HG03432 (cell line): ENCODE measurements around the gene MAPK4.
A peak's percentile ranks its signal among the peaks of the same experiment; 100 is the strongest.
"Not testable (repeated sequence)": the region's sequence is repeated elsewhere in the genome, so short reads cannot be mapped to it uniquely, and the experiment has no call there.

Experiments used
- ATAC-seq: cut with Tn5 transposase; IDR thresholded peaks from one replicate; pipeline ENCODE4 v1.9.1; 2021; ENCODE audit warnings: mild to moderate bottlenecking, moderate library complexity; ENCODE audit not compliant: unreplicated experiment

MAPK4 gene

GRCh38 chr18:50559752-50560680, at the start of gene MAPK4:
Gene MAPK4 (plus strand): TSS chr18:50560087. CDS start chr18:50663959, 103,872 bp downstream.
- ATAC-seq = peak; percentile 77

DNA sequence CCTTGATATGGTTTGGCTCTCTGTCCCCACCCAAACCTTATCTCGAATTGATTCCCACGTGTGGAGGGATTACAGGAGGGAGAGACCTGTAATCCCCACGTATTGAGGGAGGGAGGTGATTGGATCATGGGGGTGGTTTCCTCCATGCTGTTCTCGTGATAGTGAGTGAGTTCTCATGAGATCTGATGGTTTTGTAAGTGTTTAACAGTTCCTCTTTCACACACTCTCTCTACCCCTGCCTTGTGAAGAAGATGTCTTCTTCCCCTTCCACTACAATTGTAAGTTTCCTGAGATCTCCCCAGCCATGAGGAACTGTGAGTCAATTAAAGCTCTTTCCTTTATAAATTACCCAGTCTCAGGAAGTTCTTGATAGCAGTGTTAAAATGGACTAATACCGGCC, 42.6 kb upstream of the MAPK4 start:
- ATAC-seq = not testable (repeated sequence)

DNA sequence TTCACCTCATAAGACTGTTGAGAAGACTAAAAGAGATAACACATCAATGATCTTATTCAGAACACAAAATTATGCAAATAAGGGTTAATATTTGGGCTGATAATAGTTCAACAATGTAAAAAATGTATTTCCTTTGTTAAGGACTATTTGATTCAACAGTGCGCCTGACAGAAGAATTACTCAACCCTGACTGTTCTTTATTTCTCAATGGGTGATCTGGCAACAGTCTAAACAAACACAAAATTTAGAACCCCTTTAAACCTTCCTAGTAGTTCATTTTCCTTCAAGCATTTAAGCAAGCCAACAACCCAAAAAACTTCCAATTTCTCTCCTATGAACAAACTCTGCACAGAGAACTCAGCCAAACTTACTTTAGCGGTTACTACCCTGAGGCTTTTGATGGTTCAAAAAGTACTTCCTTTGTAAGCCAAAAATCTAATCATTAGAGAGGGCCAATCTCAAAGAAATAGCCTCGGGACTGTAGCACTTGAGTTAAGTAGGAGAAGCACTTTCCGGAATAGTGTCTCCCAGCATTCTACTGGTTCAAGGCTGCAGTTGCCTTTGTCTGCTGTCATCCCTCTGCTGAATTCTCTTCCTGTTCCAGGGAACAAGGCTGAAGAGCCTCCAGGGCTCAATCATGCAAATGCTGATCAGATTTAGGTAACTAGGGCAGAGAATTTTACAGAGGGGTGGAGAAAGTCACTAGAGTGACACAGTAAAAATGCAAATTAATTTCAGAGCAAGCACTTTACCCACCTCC, 40.9 kb upstream of the MAPK4 start:
- ATAC-seq = no peak

DNA sequence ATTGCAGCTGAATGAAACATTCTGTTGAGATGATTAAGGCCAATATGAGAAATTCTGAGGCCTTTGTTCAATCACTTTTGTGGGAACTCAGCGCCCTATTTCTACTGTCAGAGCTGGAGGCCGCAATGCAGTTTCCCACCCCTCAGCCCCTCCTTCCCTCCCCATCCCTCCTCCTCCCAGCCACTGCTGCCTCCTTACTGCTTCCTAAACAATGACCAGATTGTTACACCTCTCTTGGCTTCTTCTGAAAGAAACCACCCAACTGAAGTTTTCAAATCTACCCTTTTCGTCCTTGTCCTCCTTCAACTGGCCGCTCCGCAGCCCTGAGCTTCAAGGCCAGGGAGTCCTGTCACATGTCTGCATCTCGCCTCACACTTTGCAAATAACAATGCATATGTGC, 36.7 kb upstream of the MAPK4 start:
- ATAC-seq = no peak

DNA sequence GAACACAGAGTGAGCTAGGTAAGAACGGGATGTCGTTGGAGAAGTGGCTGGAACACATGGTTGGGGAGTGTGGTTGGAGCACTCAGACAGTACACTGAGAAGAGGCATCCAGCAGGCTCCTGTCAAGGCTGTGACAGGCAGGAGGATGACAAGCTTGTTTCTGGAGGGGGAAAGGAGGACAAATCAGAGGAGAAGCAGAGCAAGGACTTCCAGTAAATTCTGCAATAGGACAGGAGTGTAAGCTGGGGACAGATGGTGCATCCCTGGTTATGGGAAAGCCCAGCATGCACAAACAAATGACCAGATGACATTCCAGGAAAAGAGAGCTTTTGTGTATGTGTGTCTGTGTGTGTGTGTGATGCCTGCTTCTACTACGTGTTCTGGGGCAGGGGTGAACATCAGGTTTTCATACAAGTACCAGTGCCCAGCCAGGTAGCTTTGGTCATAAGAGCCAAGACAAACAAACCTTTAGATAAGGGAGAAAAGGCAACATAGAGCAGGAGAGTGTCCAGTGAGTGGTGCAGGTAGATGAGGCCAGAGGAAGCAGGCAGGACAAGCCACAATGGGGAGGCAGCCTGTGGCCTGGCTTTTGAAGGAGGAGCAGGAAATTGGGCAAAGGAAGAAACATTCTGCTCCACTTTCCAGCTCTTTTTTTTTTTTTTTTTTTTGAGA, 32.1 kb upstream of the MAPK4 start:
- no peak for ATAC-seq

DNA sequence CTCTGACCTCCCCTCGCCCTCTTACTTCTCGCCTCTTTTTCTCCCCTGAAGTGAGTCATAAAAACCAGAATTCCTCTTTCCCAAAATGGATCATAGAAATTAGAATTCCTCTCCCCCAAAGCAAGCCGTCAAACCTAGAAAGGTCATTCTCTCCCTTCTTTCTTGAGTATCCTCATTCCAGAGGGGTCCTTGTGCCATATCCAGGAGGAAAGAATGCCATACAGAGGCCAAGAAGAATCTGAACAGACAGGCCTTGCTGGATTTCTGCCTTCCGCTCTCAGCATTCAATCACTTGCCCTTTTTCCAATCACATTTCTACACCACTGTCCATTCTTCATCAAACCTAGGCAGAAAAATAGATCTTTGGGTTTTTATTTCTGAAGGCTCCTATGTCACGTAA, 31.1 kb upstream of the MAPK4 start:
- ATAC-seq = no peak

DNA sequence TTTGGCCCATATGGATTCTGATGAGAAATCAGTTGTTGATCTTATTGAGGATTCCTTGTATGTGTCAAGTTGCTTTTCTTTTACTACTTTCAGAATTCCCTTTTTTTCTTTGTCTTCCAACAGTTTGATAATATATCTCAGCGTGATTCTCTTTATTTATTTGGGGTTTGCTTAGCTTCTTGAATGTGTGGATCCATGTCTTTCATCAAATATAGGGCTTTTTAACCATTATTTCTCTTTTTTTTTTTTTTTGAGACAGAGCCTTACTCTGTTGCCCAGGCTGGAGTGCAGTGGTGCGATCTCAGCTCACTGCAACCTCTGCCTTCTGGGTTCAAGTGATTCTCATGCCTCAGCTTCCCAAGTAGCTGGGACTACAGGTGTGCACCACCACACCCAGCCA, 26.1 kb upstream of the MAPK4 start:
- not testable (repeated sequence) for ATAC-seq

GRCh38 chr18:50544476-50544875, 15.4 kb upstream of the MAPK4 start:
- not testable (repeated sequence) for ATAC-seq

DNA sequence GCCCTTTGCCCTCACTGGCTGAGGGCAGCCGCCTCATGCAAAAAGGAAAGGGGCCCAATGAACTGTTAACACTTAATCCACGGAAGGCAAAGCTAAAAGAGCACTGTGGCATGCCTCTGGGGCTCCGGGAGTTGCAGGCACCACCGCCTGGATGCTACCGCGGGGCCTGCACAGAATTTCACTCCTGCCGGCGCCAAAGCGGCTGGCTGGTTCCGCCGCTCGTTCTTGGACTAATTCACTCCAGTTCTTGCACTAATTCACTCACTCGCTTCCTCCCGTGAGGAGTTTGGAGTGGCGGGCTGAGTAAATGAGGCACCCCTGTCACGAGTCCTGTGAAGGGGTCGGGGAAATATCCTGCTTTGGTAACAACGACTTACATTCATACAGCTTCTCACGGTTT, 14.0 kb upstream of the MAPK4 start:
- no peak for ATAC-seq

DNA sequence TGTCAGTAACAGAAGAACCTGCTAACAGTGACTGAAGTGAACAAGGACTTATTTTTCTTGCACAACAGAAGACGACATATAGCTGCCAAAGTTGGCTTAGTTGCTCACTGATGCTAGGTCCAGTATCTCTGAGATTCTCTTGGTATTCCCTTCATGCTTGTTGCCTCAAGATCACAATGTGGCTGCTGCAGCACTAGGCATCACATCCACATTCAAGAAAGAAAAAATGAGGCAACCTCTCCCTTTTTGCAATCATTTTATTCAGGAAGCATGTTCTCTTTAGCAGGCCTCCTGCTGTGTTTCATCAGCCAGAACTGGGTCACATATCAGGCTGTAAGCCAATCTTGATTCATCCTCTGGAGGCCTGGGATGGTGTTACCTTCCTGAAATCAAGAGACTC, 11.7 kb upstream of the MAPK4 start:
- ATAC-seq = no peak

DNA sequence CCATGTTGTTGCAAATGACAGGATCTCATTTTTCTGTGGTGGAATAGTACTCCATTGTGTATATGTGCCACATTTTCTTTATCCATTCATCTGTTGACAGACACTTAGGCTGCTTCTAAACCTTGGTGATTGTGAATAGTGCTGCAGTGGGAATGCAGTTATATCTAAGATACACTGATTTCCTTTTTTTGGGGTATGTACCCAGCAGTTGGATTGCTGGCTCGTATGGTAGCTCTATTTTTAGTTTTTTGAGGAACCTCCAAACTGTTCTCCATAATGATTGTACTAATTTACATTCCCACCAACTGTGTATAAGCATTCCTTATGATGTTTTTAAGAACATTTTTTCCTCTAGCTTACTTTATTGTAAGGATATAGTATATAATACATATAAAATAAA, 8.2 kb upstream of the MAPK4 start:
- not testable (repeated sequence) for ATAC-seq

DNA sequence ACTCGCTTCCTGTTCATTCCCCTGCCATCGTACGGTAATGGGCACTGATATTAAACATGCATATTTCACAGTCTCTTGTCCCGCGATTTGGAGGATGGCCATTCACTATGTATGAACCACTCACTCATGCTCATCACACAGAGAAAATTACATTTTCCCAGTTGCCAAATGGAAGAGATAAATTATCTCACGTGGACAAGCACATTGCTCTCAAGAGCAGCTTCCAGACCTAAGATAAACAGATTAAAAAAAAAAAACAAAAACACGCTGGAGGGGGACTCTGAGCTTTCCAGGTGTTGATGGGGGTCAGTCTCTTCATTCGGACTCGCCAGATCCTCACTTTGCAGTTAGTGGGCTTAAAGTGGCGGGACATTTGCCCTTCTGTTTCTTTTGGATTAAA, 1.7 kb upstream of the MAPK4 start:
- ATAC-seq = no peak

DNA sequence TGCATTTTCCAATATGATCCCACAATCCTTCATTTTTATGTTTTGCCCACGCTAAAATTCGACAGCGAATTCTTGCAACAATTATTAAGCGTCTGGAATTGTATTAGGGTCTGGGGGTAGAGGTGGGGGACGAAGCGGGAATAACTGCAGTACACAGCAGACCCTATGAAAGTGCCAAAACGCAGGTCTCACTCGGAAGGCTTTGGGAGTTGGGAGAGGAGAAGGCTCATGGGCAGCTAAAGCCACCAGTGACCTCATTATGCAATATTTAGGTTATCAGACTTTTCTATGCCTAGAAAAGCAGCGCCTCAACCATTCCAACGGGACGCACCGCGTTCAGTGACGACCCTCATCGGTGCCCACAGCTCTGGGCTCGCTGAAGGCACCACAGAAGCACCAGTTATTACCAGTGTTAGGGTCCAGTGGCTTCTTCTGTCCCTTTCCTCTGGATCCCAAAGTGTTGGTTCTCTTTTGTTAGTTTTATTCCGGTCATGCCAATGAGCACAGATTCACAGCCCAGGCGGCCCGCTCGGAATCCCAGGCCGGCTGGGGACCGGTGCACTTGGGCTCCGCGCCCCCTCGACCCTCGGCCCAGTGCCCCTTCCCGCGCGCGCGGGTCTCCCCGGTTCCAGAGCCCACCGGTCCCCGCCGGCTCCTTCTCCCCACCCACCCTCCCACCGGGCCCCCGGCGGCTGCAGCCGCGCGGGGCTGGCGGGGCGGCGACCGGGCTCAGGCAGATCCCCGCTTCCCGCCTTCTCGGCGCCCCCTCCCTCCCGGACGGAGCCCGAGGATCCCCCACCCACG, 737 bp upstream of the MAPK4 start:
- ATAC-seq = no peak

GRCh38 chr18:50560681-50561629, 1.1 kb downstream of the MAPK4 start:
- ATAC-seq = peak; percentile 27

DNA sequence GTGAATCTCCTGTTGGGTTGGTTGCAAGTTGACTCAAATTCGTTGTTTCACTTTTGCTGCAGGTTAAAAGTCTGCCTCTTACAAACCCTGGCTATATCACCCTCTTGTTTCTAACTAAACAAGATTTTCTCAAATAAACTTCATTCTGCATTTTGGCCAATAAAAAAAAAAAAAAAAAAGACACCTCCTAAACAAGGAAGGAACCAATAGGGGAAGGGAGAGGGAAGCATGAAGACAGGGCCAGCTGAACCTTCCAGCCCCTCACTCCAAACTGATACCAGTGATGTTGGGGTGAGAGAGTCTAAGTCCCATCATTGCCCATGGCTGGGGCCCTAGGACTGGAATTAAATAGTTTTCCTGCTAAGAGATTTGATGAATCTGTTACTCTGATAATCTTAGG, 2.4 kb downstream of the MAPK4 start:
- ATAC-seq = not testable (repeated sequence)

GRCh38 chr18:50562686-50563085, 2.8 kb downstream of the MAPK4 start:
- no peak for ATAC-seq

DNA sequence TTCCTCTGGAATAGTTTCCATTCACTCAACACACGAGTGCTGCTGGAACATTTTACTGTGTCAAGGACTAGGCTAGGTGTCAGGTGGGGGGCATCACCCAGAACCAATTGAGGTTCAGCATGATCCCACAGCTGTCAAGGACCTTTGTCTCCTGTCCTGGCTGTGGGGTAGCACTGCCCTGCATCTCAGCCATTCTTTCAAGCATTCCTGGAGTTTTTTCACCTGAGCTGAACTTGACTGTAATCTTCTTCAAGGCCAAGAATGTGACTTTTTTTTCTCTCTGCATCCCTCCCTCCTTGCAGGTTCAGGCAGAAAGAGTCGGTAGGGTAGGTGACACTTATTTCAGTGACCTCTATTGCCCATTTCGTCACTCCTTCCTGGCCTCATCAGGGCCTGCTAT, 3.5 kb downstream of the MAPK4 start:
- no peak for ATAC-seq

DNA sequence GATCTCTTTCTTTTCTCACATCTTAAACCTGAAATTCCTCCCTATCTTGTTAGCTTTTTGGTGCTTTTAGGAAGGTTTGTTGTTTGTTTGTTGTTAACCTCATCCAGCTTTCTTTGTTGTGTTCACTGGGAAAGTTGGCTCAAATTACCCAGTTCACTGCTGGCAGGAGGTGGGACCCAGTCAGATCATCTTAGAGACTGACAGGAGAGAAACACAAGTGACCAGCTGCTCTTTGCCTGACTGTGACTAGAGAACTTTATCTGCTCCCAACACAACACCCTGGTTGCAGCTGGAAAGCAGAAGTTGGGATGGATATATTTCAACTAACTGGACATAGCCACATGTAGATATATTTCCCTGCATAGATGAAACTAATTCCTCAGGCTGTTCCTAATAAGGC, 10.0 kb downstream of the MAPK4 start:
- no peak for ATAC-seq

DNA sequence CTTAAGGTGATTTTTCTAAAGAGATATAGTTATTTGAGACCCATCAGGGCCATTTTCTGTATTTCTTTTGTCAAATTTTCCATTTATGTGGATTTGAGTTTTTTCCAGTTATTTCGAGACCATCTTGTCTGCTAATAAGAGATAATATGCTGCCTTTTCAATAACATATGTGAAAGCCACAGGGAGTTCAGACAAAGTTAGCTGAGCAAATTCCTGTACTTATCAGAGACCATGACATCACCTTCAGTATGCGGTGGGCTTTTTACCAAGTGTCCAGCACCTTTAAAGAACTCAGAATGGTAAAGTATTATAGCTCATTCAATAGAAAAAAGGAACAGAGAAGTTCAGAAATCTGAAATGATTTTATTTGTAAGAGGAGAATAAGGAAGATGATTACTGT, 11.7 kb downstream of the MAPK4 start:
- no peak for ATAC-seq

DNA sequence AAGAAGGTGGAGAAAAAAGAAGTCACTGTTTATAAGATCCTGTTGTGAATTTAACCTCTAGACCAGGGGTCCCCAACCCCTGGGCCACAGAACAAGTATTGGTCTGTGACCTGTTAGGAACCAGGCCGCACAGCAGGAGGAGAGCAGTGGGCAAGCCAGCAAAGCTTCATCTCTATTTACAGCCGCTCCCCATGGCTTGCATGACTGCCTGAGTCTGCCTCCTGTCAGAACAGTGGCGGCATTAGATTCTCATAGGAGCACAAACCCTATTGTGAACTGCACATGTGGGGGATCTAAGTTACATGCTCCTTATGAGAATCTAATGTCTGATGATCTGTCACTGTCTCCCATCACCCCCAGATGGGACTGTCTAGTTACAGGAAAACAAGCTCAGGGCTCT, 13.3 kb downstream of the MAPK4 start:
- not testable (repeated sequence) for ATAC-seq
